ENCODE measurements around the gene HEMK1.

Gene HEMK1

DNA sequence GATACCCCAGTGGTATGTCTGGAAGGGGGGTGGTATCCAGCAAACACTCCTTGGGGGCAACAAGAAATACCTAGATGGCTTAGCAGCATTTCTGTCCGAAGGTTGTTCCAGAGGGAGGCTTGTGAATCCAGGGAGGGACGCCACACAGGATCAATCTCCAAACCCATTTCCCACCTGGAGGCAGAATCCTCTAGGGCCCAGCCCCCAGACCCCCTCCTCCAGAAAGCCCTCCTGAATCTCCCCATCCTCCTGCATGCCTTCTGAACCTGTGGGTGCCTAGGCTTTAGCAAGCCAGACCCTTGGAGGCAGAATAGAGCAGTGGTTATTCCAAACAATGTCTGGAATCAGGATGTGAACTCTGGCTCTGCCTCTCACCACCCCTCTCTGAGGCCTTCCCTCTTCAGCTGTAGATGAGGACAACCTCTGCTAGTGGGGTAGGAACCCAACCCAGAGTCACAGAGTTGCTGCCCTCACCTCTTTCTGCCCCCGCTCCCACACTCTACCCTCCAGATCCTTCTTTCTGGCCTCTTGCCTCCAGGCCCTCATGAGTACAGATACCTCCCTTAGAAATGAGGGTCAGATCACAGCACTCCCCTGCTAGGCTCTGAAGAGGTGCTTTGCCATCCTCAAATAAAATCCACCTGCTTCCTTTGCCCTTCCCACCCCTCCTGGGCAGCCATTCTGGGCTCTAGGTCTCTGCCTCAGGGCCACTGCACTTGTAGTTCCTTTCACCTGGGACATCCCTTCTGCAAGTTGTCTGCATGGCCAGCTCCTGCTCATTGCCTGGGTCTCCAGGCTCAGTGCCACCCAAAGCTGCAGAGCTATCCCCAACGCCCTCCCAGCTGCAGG lies 34.2 kb downstream of the HEMK1 start:
- DNase-seq, result no peak

- no peak for DNase-seq
These were observed 34.8 kb downstream of the HEMK1 start for GRCh38 chr3:50604110-50604621.

DNA sequence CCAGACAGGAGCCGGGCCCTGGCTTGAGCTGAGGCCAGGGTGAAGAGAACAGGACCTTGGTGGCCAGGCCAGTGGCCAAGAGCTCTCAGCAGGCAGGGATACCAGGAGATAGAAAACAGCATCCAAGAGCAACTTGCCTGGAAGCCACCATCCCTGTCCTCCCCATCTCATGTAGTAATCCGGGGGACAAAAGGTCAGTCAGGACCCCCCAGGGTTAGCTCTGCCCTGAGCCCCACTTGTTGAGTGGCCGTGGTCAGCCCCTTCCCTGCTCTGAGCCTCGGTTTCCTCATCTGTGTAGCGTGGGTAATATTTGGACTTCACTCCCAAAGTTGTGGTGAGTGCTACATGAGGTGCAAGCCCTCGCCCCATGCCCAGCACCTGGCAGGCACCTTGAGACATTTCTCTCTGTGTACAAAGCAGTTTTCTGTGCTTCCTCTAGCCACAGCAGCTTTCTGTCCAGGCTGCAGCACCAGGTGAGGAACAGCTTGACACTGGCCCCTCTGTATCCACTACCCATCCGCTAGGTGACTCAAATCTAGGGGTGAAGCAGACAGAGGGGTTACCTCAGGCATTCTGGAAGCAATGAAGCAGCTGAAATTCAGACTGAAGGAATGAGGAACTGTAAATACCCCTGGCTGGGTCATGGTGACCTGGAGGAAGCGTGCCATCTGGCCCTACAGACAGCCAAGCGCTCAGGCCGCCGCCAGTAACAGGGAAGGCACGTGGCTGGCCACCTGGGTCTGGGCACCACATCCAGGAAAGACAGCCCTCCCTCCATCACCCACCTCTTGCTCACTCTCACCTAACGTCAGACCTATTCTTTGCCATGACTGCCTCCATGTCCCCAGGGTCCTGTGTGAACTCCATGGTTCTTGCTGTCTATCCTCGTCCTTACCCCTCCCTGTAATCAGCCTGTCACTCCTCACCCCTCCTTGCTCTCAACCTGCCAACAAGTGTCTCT lies 35.6 kb downstream of the HEMK1 start:
- DNase-seq, result no peak

- DNase-seq, result no peak
These were observed 36.6 kb downstream of the HEMK1 start for GRCh38 chr3:50605901-50606326.

- no peak for DNase-seq
These were observed 37.3 kb downstream of the HEMK1 start for GRCh38 chr3:50606596-50606995.

DNA sequence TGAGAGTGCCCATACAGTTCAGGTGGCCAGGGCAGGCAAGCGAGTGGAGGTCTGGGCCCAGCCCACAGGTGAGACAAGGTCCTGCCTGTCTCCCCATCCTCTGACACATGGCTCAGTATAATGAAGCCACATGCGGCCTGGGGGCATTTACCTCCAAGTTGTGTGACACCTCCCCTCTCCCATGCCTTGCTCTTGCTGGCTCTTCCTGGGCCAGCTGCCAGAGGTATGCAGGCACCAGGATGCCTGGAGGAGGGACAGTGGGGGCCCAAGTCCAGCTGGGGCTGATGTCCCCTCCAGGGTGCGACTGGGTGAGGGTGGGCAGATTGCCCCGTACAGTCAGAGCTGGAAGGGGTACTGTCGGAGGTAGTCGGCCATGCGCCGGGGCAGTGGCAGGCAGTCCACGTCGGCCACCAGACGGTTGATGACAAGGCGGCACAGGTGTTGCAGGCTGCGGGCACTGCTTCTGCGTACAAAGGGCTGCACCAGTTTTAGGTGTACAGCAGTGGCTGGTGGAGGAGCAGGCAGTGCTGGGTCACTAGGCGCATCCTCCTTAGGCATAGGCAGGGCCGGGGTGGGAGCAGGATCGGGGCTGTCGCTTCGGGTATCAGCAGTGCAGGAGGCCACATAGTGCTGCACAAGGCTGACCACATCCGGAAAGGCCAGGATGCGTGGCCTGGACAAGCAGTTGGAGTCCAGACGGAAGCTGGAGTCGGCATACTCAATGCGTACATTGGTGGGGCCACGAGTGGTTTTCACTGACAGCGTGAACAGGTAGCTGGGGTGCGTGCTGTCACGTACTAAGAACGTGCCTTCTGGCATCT lies 38.2 kb downstream of the HEMK1 start:
- no peak for DNase-seq

GRCh38 chr3:50608278-50608677 lies 39.0 kb downstream of the HEMK1 start:
- DNase-seq, result no peak

GRCh38 chr3:50609071-50609762 lies 39.9 kb downstream of the HEMK1 start:
- DNase-seq, result no peak

- DNase-seq, result no peak
These were observed 40.4 kb downstream of the HEMK1 start for GRCh38 chr3:50609763-50610085.

- DNase-seq, result no peak
These were observed 41.1 kb downstream of the HEMK1 start for GRCh38 chr3:50610181-50610971.

GRCh38 chr3:50610992-50611463 lies 41.7 kb downstream of the HEMK1 start:
- DNase-seq, result no peak

- peak; percentile 83 to 94 for DNase-seq
These were observed 42.3 kb downstream of the HEMK1 start, which contains the start of gene CISH for GRCh38 chr3:50611464-50612233. CISH (minus strand) TSS chr3:50611774; CDS start chr3:50611650, 124 bp downstream.

- DNase-seq, result no peak
These were observed 43.0 kb downstream of the HEMK1 start for GRCh38 chr3:50612234-50612882.

DNA sequence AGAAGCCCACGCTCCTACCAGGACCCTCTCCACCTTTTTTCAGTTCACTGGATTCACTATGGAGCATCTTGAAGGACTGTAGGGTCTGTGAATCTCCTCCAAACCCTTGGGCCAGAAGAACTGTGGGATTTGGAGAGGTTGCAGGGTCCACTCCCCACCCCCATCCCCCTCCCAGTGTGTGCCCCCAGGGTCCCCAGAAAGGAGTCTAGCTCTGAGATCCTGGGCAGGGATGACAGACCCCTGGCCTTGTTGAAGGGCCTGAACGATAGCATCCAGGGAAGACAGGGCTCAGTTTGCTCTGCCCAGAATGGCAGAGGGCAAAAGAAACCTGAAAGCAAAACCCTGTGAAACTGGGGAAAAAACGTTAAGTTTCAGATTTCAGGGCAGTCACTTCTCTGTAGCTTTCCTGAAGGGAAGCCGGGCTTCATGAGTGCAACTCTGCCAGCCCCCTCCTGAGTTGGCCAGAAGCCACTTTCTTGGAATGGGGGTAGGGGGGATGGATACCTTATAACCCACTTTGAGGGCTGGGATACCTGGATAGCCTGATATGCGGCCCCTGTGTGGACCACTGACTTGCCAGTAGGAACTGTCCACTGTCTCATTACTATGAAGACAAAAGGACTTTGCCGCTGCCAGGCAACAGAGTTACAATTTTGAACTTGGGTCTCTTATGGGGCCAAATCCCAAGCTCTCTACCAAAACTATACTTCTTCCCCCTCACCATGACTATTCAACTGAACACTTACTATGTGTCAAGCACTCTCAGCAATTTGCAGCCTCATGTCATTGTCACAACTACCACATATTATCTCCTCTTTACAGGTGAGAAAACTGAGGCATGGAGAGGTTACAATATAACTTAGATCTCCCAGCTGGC lies 43.9 kb downstream of the HEMK1 start:
- DNase-seq, result no peak

GRCh38 chr3:50615190-50615589 lies 45.9 kb downstream of the HEMK1 start:
- no peak for DNase-seq

DNA sequence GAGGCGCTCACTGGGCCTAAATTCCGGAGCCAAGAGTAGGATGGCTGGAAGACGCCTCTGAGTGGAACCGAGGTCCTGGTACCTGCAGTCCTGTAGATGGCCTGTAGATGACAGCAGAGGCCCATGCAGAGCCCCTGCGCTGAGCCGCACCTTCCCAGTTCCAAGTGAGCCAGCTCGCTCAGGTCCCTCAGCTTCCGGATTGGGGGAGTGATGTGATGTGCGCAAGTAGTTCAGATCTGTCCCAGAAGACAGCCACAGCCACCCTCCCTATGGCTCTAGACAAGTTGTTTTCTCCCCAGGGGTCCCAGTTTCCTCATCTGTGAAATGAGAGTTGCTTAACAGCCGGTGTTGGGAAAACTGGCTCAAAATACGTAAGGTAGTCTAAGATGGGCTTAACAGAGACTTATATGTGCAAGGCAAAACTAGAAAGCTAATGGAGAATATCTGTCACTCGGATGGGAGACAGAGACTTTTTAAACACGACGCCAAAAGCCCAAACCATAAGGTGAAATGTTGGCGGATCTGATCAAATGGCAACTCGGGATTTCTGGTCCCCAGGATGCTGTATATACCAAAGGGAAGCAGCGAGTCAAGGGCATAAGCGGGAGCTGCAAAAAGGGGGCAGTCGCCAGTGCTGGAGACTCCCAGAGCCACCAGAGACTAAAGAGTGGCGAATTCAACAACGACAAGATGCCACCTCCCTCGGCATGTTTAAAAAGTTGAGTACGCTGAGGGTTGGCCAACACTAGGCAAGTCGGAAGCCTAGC lies 46.9 kb downstream of the HEMK1 start:
- peak; percentile 29 to 77 for DNase-seq

DNA sequence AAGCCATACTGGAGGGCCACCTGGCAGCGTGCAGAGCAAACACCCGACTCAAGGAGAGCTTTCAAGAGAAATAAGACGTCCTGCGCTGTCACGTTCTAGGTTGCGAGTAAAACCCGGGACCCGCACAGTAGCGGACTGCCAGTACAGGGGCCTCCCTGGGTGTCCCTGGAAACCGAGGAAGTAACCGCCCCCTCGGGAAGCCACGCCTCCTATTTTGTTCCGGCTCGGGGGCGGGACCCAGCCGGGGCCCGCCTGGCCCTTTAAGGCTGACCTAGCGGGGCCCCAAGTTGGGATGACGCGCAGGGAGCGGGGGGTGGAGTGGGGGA lies 47.4 kb downstream of the HEMK1 start:
- peak; percentile 49 to 86 for DNase-seq

All from NCI-H446 (cell line).